HL-60 (cell line): ENCODE measurements around the gene FARP1.

Experiments used
- POLR2AphosphoS5 ChIP-seq: IDR thresholded peaks from 2 replicates; pipeline ENCODE4 v1.6.1; 2012; ENCODE audit warnings: low read depth
- TF ChIP-seq, protein P1 (sequence below): IDR thresholded peaks from one replicate; pipeline ENCODE4 v1.5.1; 2011; ENCODE audit warnings: low read length, control low read depth, inconsistent platforms; ENCODE audit not compliant: insufficient read depth

GRCh38 chr13:98223741-98224140 lies 80.8 kb downstream of the FARP1 start:
- TF ChIP-seq POLR2AphosphoS5: no peak
- TF ChIP-seq, protein P1, sequence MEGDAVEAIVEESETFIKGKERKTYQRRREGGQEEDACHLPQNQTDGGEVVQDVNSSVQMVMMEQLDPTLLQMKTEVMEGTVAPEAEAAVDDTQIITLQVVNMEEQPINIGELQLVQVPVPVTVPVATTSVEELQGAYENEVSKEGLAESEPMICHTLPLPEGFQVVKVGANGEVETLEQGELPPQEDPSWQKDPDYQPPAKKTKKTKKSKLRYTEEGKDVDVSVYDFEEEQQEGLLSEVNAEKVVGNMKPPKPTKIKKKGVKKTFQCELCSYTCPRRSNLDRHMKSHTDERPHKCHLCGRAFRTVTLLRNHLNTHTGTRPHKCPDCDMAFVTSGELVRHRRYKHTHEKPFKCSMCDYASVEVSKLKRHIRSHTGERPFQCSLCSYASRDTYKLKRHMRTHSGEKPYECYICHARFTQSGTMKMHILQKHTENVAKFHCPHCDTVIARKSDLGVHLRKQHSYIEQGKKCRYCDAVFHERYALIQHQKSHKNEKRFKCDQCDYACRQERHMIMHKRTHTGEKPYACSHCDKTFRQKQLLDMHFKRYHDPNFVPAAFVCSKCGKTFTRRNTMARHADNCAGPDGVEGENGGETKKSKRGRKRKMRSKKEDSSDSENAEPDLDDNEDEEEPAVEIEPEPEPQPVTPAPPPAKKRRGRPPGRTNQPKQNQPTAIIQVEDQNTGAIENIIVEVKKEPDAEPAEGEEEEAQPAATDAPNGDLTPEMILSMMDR: no peak
